T-helper 1 cell (primary cell): Measurements from ENCODE around the gene FSD1.
A peak's percentile ranks its signal among the peaks of the same experiment; 100 is the strongest.
"Not testable (repeated sequence)": the region's sequence is repeated elsewhere in the genome, so short reads cannot be mapped to it uniquely, and the experiment has no call there.

ENCODE experiments used
- DNase-seq, 5 donors: peaks; one replicate each; pipeline ENCODE4 v3.0.0-alpha.2; 2012 to 2020

The FSD1 gene

DNA sequence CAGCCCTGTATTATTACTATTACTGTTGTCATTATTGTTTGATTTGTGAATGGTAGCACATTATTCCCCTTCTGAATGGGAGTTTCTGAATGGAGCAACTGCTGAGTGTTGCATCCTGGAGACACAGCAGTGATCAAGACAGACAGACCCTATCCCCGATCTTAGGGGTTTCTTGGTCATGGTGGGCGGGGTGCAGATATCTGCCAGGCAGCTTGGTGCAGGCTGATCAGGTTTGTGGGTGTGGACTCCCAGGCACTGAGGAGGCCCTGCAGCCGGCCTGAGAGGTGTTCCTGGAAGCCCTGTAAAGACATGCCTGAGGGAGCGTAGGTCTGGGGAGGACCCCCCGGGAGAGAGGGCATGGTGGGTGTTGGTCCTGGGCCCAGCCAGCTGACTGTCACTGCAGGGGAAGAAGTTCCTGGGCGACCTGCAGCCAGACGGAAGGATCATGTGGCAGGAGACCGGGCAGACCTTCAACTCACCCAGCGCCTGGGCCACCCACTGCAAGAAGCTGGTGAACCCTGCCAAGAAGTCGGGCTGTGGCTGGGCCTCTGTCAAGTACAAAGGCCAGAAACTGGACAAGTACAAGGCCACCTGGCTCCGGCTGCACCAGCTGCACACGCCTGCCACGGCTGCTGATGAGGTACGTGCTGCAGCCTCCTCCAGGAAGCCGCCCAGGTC, 41.1 kb downstream of the FSD1 start:
- DNase-seq = no peak

DNA sequence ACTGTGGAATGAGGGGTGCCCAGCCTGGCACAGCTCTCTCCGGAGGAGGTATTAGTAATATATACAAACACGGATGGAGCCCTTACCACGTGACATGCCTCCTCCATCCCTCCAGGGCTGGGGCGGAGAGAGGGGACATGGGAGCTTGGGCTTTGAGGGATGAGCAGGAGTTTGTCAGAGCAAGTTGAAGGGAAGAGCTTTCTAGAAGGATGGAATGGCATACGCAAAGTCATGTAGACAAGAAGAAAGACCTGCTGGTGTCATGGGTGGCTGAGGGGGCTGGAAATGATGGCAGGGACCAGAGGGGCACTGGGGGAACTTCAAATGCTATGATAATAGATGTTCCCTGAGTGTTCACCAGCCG, 41.6 kb downstream of the FSD1 start:
- DNase-seq = no peak

DNA sequence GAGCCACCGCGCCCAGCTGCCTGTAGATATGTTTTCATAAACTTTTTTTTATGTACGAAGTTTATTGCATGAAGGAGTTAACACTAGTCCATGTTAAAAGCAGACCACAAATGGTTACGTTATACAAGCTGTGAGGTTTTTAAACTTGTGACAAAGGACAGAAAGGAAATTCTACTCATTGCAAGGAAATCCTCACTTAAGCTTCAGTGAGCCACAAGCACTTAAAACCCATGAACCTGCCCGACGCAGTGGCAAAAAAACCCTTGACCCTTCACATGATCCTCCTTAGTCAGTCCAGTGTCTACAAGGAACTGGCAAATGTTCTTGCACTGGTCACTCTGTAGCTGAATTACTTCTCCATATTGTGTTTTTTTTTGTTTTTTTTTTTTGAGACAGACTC, 43.1 kb downstream of the FSD1 start:
- DNase-seq = no peak

DNA sequence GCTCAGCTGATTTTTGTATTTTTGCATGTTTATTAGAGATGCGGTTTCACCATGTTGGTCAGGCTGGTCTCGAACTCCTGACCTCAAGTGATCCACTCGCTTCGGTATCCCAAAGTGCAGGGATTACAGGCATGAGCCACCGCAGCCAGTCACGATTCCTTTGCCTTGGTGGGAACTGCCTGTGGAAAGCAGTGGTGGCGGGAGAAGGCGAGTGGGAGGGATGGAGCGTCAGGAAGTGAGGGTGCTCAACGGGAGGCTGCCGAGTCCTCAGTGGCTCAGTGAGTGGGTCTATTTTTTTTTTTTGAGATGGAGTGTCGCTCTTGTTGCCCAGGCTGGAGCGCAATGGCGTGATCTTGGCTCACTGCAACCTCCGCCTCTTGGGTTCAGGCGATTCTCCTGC, 44.8 kb downstream of the FSD1 start:
- not testable (repeated sequence) for DNase-seq

DNA sequence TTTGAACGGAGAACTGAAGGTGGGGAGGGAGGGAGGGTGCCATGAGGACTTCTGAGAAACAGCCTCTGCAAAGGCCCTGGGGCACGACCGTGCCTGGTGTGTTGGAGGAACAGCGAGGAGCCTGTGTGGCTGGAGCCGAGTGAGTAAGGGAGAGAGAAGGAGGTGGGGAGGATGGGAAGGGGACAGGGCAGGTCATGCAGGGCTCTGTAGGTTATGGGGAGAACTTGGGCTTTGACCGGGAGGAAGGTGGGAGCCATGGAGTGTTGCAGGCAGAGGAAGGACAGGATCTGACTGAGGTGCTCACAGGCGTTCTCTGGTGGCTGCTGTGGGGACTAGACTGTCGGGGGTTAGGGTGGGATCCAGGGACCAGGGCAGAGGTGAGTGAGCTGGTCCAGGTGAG, 45.7 kb downstream of the FSD1 start:
- no peak for DNase-seq

DNA sequence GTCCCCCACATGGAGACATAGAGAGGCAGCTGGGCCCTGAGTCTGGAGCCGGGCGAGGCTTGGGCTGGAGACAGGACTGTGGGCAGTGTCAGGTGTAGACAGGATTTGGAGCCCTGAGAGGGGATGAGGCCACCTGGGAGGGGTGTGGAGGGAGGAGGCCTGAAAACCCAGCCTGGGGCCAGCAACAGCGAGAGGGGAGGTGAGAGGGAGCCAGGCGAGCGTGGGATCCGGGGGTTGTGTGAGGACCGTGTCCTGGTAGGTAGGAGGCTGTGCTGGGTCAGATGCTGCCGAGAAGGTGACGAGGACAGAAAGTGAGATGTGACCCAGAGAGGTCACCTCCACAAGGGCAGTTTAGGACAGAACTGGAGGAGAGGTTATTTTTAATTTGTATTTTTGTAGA, 46.3 kb downstream of the FSD1 start:
- no peak for DNase-seq

DNA sequence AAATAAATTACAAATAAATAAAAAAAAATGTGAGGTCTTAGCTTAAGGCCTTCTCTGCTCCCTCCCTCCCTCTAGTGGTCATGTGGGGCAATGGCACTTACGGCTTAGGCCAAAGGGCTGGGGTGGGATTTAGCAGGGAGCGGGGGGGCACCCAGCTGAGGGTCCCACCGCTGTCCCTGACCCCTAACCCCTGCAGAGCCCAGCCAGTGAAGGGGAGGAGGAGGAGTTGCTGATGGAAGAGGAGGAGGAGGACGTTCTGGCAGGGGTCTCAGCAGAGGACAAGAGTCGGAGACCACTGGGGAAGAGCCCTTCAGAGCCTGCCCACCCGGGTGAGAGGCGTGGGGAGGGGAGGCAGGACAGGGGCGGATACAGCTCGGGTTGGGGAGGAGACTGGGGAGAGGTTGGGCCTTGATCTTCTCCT, 48.3 kb downstream of the FSD1 start:
- DNase-seq = peak in 3 of 5 donors; percentile 27 to 47 (median 46)

DNA sequence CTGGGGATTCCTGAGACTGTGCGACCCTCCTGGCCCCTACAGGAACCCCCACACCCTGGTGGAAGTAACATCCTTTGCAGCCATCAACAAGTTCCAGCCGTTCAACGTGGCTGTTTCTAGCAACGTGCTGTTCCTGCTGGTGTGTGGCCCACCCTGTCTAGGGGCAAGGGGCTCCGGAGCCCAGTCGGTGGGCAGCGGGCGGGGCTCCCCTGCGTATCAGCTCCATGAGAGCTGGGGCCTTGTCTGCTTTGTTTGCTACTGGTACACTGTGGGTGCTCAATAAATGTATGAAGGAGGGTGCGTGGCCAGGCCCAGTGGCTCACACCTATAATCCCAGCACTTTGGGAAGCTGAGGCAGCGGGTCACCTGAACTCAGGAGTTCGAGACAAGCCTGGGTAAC, 49.9 kb downstream of the FSD1 start:
- DNase-seq = no peak

DNA sequence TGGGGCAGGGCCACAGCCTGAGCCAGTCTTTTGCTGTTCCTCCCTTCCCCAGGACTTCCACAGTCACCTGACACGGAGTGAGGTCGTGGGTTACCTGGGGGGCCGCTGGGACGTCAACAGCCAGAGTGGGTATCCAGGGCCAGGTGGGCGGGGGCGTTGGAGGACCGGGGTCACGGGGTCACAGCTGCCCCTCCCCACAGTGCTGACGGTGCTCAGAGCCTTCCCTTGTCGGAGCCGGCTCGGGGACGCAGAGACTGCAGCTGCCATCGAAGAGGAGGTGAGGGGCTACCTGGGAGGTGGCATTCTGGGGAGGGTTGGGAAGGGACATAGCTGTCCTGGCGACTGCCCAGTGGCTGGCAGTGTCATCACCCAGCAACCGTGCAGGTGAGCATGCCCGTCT, 50.5 kb downstream of the FSD1 start:
- DNase-seq = no peak

DNA sequence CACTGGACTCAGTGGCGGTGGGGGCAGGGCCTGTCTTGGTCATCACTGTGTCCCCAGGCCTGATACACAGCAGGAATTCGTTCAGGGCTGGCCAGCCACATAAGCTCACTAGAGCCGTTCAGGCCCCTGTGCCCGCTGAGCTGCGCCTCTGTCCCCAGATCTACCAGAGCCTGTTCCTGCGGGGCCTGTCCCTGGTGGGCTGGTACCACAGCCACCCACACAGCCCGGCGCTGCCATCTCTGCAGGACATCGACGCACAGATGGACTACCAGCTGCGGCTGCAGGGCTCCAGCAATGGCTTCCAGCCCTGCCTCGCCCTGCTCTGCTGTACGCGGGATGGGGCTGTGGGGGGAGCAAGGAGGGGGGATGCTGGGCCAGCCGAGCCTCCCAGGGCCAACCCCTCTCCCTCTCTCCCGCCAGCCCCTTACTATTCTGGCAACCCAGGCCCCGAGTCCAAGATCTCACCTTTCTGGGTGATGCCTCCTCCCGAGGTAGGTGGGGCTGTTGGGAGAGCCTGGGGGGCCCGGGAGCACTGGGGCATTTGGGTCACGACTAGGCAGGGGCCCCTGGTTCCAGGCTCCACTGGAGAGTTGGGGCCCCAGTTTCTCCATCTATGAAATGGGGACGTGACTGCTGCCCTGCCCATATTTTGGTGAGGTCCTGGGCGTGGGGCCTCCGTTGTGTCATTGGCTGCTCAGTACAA, 52.8 kb downstream of the FSD1 start:
- no peak for DNase-seq

DNA sequence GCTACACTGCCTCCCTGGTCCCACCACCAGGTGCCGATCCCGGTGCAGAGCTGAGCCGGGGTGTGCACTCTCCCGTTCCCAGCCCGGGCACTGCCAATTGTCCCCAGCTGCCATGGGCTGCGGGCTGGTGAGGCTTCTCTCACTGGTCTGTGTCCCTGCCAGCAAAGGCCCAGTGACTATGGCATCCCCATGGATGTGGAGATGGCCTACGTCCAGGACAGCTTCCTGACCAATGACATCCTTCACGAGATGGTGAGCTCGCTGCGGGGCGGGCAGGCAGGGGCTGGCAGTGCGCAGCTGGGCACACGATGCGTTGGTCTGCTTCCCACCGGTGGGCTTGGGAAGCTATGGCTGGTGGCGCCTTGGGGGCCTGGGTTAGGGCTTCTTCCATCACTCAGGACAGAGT, 53.5 kb downstream of the FSD1 start:
- no peak for DNase-seq

DNA sequence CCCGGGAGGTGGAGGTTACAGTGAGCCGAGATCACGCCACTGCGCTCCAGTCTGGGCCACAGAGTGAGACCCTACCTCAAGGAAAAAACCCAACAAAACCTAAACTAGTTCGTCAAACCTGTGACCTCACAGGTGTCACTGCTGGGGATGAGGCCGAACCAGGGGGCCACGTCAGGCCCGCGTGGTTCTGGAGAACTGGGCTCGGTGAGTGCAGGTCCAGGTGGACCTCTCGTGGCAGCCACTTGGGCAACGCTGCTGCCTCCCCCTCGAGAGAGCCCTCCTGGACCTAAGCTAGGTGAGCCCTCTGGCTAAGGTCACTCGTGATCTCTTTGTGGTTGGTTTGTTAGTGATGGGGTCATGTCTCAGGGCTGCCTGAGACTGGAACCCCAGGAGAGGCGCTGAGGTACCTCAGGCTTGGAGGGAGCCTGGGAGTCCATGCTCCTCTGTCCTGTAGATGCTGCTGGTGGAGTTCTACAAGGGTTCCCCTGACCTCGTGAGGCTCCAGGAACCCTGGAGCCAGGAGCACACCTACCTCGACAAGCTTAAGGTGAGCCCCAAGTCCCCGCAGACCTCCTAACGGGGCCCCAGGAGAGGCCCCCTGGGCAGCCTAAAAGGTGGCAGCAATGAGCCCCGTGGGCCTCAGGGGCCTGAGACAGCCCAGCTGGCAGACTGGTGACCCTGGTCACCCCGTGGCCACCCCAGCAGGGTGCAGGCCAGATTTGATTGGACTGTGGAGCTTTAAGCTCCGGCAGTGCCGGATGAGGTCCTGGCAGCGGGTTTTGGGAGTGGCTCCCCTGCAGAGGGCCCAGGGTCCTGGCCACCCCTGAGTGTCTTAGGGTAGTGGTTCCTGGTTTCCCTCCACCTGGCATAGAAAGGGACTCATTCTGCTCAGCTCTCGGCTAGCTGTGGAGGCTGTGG, 54.6 kb downstream of the FSD1 start:
- DNase-seq = no peak

DNA sequence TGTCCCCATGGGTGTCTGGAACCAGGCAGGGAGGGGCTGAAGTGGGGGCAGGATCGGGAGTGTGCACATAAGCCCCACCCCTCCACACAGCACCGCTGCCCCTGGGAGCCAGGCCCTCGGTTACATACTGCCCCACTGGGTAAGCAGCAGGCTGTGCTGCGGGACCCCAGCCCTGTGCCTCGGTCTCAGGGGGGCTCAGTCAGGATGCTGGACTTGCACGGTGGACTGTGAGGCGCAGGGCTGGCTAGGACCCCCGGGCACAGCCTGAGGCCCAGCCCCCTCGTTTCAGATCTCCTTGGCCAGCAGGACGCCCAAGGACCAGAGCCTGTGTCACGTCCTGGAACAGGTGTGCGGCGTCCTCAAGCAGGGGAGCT, 55.2 kb downstream of the FSD1 start:
- no peak for DNase-seq

DNA sequence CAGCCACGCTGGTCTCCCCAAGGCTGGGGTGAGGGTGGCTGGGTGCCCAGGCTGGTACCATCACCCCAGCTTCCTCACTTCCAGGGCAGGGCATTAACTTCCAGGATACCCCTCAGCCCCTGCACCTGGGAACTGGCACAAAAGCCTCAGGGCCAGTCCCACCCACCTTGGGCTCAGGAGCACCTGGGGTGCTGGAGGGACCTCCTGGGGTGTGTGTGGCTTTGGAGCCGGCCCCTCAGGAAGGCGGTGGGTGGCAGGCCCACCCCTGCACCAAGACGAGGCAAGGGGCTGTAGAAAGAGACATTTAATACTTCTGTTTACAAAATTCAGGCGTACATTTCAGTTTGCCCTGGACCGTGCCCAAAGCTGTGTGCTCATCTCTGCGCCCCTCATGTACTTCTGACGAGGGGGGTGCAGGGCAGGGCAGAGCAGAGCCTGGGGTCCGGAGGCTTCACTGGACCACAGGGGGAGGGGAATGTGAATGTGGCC, 55.7 kb downstream of the FSD1 start:
- no peak for DNase-seq

DNA sequence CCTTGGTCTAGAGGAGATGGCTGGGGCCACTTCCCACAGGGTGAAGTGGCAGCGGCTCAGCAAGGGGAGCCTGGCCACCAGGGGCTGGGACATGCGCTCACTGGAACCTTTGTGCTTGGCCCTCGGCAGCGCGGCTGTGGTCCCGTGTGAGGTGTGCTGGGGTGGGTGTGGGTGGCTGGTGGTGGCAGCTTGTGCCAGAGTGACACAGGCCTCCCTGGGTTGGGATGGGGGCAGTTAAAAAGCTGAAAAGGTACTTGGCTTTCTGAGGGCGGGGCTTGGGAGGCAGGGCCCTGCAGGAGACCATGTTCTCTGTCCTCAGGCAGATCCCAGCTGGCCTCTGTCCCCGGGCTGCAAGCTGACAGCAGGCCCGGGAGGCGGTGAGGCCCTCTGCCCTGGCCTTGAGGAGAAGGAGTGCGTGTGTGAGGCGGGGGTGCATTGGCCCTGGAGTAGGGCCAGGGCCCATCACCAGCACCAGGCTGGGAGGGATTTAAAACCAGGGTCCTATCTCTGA, 56.3 kb downstream of the FSD1 start:
- no peak for DNase-seq

DNA sequence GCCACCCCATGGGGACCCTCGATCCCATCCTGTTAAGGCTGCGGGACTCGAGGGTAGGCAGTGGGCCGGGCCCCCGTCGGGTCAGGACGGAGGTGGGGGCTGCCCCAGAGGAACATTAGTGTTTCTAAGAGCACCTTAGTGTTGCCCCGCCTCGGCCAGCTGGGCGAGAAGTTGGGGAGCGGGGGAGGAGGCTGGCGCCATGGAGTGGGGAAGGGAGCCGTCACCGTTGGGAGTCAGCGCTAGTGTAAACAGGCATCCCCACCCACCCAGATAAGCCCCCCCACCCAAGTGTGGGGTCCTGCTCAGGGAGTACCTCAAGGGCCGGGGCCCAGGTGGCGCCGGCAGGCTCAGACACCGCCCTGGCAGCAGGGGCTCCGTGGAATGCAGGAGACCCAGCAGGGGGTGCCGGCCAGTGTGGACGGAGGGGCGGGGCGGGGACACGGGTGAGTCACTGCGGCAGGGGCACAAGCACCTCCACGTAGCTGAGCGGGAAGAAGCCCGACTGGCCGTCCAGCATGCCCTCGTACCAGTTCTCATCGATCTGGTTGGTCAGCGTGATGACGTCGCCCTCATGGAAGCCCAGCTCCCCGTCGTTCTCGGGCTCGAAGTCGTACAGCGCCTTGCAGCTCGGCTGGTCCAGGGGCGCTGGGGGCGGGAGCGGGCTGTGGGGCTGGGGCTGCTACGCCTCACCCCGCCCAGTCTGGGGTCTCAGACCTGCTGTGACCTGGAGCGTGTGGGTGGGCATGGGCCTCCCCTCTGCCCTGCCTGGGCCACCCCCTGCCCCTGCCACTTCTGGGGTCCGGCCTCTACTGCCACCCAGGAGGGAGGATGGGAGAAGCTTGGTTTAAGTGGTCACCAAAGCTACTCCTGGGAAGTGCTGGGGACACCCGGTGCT, 57.0 kb downstream of the FSD1 start:
- DNase-seq = no peak

DNA sequence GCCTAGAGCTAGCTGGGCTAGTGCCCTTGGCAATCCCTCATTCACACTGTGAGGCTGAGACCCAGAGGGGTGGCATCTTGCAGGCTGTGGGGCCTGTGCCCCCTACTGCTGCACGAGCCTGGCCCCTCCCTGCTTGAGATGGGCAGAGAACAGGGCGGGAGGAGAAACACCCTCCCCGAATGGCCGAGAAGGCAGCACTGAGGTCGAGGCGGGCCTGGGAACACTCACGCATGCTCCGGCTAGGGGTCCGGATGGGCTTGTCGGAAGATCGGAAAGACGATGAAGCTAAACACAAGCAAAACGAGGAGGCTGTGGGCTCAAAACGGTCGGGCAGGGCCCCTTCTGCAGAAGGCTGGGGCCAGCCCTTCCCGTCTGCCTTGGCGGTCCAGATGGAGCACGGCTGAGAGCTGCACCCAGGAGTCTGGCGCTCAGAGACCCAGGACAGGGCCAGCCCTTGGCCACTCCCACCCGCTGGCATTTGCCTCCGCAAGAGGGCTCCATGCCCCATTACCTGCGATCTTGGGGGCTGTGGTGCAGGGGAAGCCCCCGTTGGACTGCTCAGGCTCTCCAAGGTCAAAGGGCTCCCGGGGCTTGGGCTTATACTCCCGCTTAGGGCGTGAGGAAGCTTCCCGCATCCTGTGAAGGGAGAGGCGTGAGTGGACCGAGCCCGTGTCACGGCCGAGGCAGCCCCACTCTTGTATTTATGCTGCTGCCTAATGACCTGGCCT, 57.9 kb downstream of the FSD1 start:
- DNase-seq = no peak

DNA sequence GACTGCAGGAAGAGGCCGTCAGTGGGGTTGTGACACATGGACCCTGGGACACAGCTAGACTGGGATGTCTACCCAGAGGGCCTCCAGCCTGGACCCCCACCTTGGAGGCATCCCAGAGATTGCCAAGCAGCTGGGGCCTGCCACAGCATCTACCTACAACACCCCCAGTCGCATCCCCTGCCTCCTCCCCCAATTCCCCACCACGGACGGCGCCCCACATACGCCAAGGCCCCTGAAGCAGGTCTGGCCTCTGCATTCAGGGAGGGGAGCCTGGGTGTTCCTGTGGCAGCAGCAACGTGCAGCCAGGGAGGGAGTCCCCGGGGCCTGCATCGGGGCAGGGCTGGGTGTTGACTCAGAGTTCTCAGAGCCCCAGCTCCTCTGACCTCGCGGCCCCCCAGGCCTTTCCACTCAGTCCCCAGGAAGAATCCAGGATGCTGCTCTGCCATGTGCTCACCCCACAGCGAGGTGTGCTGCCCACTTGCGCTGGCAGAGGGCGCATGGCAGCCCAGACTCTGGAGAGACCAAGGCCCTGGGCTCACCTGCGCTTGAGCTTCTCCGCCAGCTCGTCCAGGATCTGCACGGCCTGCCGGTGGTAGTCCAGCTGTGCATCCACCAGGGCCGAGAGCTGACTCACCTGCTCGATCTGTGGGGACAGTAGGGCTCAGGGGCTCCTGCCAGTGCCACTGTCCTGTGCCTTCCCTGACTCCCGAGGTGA, 58.6 kb downstream of the FSD1 start:
- no peak for DNase-seq

DNA sequence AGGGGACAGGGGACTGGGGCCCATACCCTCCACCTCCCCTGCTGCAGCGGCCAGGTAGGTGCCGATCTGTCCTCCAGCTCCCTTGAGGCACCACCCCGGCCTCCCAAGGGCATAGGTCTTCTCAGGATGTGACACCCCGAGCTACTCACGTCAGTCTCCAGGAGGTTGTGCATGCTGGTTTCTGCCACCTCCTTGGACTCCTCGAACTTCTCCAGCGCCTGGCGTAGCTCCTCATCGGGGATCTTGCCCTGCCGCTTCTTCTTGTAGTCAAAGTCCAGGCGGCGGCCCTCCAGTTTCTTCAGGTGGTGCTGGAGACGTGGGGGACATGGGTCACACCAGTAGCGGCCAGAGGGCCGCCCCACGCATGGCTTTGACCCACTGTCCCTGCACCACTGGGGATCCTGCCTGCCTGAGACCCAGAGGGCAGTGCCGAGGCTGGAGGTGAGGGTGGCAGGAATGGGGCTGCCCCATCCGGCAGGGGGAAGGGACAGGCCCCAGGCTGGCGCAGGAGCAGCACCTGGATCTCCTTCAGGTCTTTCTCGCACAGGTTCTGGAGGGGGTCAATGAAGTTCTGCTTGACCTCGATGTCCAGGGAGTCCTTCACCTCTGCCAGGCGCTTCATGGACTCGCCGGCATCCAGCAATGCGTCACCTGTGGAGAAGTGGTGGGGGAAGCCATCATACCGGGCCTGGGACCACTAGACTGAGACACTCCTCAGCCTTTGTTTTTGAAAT, 59.3 kb downstream of the FSD1 start:
- no peak for DNase-seq

DNA sequence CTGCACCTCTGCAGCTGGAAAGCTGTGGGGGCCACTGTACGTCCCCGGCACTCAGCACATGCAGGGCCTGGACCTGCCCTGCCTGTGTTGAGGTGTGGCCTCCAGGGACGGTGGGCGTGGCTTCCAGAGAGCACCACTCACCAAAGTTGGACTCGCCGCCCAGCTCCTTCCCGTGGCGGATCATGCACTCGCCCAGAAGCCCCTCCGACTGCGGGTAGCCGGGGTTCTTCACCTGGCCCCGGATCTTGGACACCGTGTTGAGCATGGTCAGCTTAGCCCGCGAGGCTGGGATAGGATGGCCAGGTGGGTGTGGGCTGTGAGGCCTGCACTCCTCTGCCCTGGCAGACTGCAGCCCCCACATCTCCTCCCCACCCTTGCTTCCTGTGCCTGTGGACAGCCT, 60.9 kb downstream of the FSD1 start:
- DNase-seq = no peak
